Left lung (tissue), 10 donors: ENCODE results near the gene PEMT. TPM values are rescaled to one million over a fixed set of nuclear protein-coding genes. Genes with fewer than 3 reads are reported as not detected.

ENCODE experiments used
- ATAC-seq: fragments of 200-7000 bp; cut with Tn5 transposase; one replicate; pipeline ENCODE4 v1.9.1; 2020; ENCODE audit warnings: moderate library complexity
- DNase-seq, 4 donors: peaks; one replicate each; pipeline ENCODE4 v3.0.0-alpha.2; 2013 to 2020
- H3K27ac ChIP-seq, 2 donors: fragments of 200-600 bp; sonication (generic) in 1 of 2; one replicate each; pipeline versions ENCODE4 v1.5.0 to v1.8.0; 2020 to 2021
- H3K27me3 ChIP-seq, 2 donors: fragments of 200-600 bp; sonication (generic) in 1 of 2; one replicate each; pipeline versions ENCODE4 v1.5.0 to v1.8.0; 2020 to 2021
- H3K36me3 ChIP-seq, 2 donors: fragments of 200-600 bp; sonication (generic) in 1 of 2; one replicate each; pipeline versions ENCODE4 v1.5.0 to v1.8.0; 2020 to 2021
- H3K4me1 ChIP-seq, 2 donors: fragments of 200-600 bp; one replicate each; pipeline ENCODE4 v1.8.0; 2021
- H3K4me3 ChIP-seq, 2 donors: fragments of 200-600 bp; sonication (generic) in 1 of 2; one replicate each; pipeline versions ENCODE4 v1.5.0 to v1.8.0; 2020 to 2021; ENCODE audit warnings: mild to moderate bottlenecking in 1 of 2
- H3K9me3 ChIP-seq, 2 donors: fragments of 200-600 bp; sonication (generic) in 1 of 2; one replicate each; pipeline versions ENCODE4 v1.5.0 to v1.8.0; 2020 to 2021
- CTCF ChIP-seq, 2 donors: fragments of 200-600 bp; sonication (generic) in 1 of 2; IDR thresholded peaks; one replicate each; pipeline versions ENCODE4 v1.5.0 to v1.8.0; 2021; ENCODE audit warnings: antibody characterized with exemption in 2 of 2
- intact Hi-C, 2 donors: fragments of 100-400 bp; cut with DNase I; formaldehyde crosslinking; loops; one replicate each; pipeline versions ENCODE4 v1.11.2 to v1.14.2; 2022
- polyA plus RNA-seq, 6 donors: library from polyadenylated mRNA; unstranded; fragments of 120-200 nt; gene quantifications; one replicate each; pipeline ENCODE4 v1.2.1, GENCODE V29; 2013; ENCODE audit not compliant: insufficient read length in 6 of 6
- total RNA-seq, 2 donors: library from RNA; stranded (reverse); fragmentation: NEBNext Ultra II Directional; extraction: Animal tissue kit (Norgen Biotek cat#: 25700); gene quantifications; one replicate each; pipeline ENCODE4 v1.2.1, GENCODE V29; 2021
- donor health status: DM: no; HTN: yes; CAD: no.
- donor health status: DM: no; HTN: no; CAD: no.

Gene PEMT
- total and polyA plus RNA-seq, 8 donors: 22.3 to 38.7 (median 28.3) TPM

DNA sequence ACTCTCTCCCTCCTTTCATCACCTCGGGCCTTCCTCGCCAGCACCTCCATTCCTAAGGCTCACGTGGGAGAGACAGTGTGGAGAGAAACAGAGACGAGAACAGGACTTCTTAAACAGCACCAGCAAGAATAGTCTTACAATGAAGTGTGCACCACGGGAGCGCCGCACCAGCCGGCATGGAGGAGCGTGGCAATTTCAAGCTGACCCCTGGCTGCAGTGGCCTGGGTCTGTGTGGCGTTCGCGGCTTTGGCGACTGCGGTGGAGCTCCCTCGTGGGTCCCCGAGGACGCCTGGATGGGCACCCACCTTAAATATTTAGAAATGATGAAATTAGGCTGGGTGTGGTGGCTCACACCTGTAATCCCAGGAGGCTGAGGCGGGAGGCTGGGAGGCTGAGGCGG lies 135.3 kb downstream of the PEMT start:
- DNase-seq: no peak
- no peak for TF ChIP-seq CTCF (IDR thresholded peaks at IDR 0.05)
- intact Hi-C loops: no loop called here

More for the DNA sequence above, 135.3 kb downstream of the PEMT start:
- no peaks in the 10 kb centered on the region for H3K4me1 ChIP-seq
- no peaks in the 10 kb centered on the region for H3K36me3 ChIP-seq
- no peak for ATAC-seq
- no peak overlapping the region for H3K27ac ChIP-seq
- no peak overlapping the region for H3K4me3 ChIP-seq
- peaks cover 0 to 7% of the 10 kb centered on the region in 2 donors for H3K27me3 ChIP-seq
- H3K9me3 ChIP-seq: no peaks in the 10 kb centered on the region

Other genes starting within 250 kb of the PEMT start
- 10 to 100 TPM; 11.5 to 12.3 TPM for gene MED9, start 114.7 kb downstream of the PEMT start, total RNA-seq
- 10 to 100 TPM; 15.9 to 17.1 (median 16.6) TPM for gene MED9, start 114.7 kb downstream of the PEMT start, polyA plus RNA-seq
- gene RASD1, start 95.3 kb downstream of the PEMT start, total RNA-seq: 10 to 100 TPM; 11.2 to 14.2 TPM
- 1 to 10 TPM; 1.4 to 3.3 (median 2.3) TPM for gene RASD1, start 95.3 kb downstream of the PEMT start, polyA plus RNA-seq
- gene RAI1, start 89.8 kb upstream of the PEMT start, total RNA-seq: 10 to 100 TPM; 31.5 to 31.7 TPM
- 10 to 100 TPM; 28.8 to 43.8 (median 36.1) TPM for gene RAI1, start 89.8 kb upstream of the PEMT start, polyA plus RNA-seq
- gene SREBF1, start 245.3 kb upstream of the PEMT start, total RNA-seq: 100 to 1,000 TPM; 112 to 122 TPM
- 10 to 100 TPM; 27.9 to 62.1 (median 36.9) TPM for gene SREBF1, start 245.3 kb upstream of the PEMT start, polyA plus RNA-seq